Upper lobe of left lung (tissue), 6 donors: ENCODE data around the gene FGL2. TPM values are rescaled to one million over a fixed set of nuclear protein-coding genes. Genes with fewer than 3 reads are reported as not detected.
A peak's percentile ranks its signal among the peaks of the same experiment; 100 is the strongest.
"Not testable (repeated sequence)": the region's sequence is repeated elsewhere in the genome, so short reads cannot be mapped to it uniquely, and the experiment has no call there.

Source experiments
- ATAC-seq, 2 donors: fragments of 200-7000 bp; cut with Tn5 transposase; one replicate each; pipeline ENCODE4 v1.9.1; 2022; ENCODE audit warnings: mild to moderate bottlenecking in 2 of 2, moderate library complexity in 2 of 2; ENCODE audit not compliant: low FRiP score in 2 of 2
- DNase-seq, 2 donors: peaks; one replicate each; pipeline ENCODE4 v3.0.0-alpha.2; 2019 to 2020
- H3K27ac ChIP-seq, 4 donors: fragments of 200-600 bp; sonication (generic); one replicate each; pipeline ENCODE4 v1.5.1; 2016 to 2019
- H3K27me3 ChIP-seq, 4 donors: fragments of 200-600 bp; sonication (generic); one replicate each; pipeline ENCODE4 v1.5.1; 2017 to 2019
- H3K36me3 ChIP-seq, 4 donors: fragments of 200-600 bp; sonication (generic); one replicate each; pipeline ENCODE4 v1.5.1; 2016 to 2019
- H3K4me1 ChIP-seq, 4 donors: fragments of 200-600 bp; sonication (generic); one replicate each; pipeline ENCODE4 v1.5.1; 2018 to 2019
- H3K4me3 ChIP-seq, 4 donors: fragments of 200-600 bp; sonication (generic); one replicate each; pipeline ENCODE4 v1.5.1; 2017 to 2019; ENCODE audit warnings: mild to moderate bottlenecking in 2 of 4, moderate library complexity in 1 of 4
- H3K9me3 ChIP-seq, 4 donors: fragments of 200-600 bp; sonication (generic); one replicate each; pipeline ENCODE4 v1.5.1; 2018 to 2019
- EP300 ChIP-seq, 4 donors: sonication (generic); formaldehyde crosslinking; IDR thresholded peaks; one replicate each; pipeline ENCODE4 v1.5.1; 2017; ENCODE audit warnings: antibody characterized with exemption in 4 of 4, control low read depth in 2 of 4
- POLR2A ChIP-seq, 4 donors: fragments of 450-650 bp; IDR thresholded peaks; one replicate each; pipeline ENCODE4 v1.5.1; 2016 to 2017; ENCODE audit warnings: antibody characterized with exemption in 4 of 4, mild to moderate bottlenecking in 2 of 4
- POLR2AphosphoS5 ChIP-seq, 2 donors: sonication (generic); formaldehyde crosslinking; IDR thresholded peaks; one replicate each; pipeline ENCODE4 v1.5.1; 2017; ENCODE audit warnings: antibody characterized with exemption in 2 of 2
- WGBS, 2 donors: methylation state at CpG; one replicate each; pipeline ENCODE4 v1.1.5; 2017 to 2018; 5-methylcytosine and 5-hydroxymethylcytosine counted together
- total RNA-seq, 6 donors: library from RNA; depleted of rRNA in 4 of 6; stranded (reverse); fragments of >200 nt in 4 of 6; gene quantifications; one replicate each; pipeline versions ENCODE4 v1.1.0 to v1.2.1, GENCODE V29; 2016 to 2021
- TF ChIP-seq, protein P1 (sequence below), 6 experiments: fragments of 450-650 bp in 4 of 6; fragments of 200-600 bp in 2 of 6; sonication (generic) in 2 of 6; IDR thresholded peaks; one replicate each; pipeline ENCODE4 v1.5.1; 2016 to 2019; ENCODE audit warnings: antibody characterized with exemption in 6 of 6
- donor health status: DM: no; HTN: no; CAD: no; lungs with moderate emphysema.
- donor health status: DM: no; HTN: yes; CAD: no; lungs with severe emphysema.

Gene FGL2
- total RNA-seq, 6 donors from 2014 or later: 4.2 to 47.3 (median 19.0) TPM

DNA sequence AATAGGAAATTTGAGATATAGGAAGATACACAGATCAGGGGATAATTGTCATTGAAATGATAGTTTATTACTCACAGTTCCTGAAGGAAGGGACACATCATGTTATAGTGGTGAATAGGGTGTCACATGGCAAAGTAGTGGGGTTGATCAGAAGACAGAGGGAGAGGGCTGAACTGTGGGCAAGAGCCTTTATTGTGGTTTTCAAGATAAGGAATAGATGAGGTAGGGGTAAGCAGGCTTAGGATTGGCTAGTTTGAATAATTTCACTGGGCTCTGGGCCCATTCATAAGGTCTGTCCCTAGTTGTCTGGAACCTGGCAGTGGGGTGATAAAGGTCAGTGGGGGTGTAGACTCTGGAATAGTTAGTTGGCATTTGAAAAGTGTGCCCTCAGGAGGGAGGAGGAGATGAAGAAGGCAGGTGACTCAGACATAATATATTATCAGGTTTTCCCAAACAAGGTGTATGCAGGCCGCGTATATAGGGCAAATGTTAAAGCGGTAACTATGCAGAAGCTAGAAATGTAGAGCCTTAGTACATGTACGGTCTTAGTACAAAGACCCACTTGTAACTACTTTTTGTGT is 18.5 kb downstream of the FGL2 start:
- H3K27ac ChIP-seq: no peak overlapping the region
- H3K36me3 ChIP-seq: no peaks in the 10 kb centered on the region
- DNase-seq (no peak), ATAC-seq (no peak)
- no peaks in the 10 kb centered on the region for H3K27me3 ChIP-seq
- no peaks in the 10 kb centered on the region for H3K9me3 ChIP-seq
- no peak overlapping the region for H3K4me3 ChIP-seq
- 85 to 98% methylated on average over 4 of the region's 4 CpGs for WGBS, 2 donors
- TF ChIP-seq, protein P1, sequence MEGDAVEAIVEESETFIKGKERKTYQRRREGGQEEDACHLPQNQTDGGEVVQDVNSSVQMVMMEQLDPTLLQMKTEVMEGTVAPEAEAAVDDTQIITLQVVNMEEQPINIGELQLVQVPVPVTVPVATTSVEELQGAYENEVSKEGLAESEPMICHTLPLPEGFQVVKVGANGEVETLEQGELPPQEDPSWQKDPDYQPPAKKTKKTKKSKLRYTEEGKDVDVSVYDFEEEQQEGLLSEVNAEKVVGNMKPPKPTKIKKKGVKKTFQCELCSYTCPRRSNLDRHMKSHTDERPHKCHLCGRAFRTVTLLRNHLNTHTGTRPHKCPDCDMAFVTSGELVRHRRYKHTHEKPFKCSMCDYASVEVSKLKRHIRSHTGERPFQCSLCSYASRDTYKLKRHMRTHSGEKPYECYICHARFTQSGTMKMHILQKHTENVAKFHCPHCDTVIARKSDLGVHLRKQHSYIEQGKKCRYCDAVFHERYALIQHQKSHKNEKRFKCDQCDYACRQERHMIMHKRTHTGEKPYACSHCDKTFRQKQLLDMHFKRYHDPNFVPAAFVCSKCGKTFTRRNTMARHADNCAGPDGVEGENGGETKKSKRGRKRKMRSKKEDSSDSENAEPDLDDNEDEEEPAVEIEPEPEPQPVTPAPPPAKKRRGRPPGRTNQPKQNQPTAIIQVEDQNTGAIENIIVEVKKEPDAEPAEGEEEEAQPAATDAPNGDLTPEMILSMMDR (IDR thresholded peaks at IDR 0.05): no peak
- TF ChIP-seq EP300 (IDR thresholded peaks at IDR 0.05) (no peak), POLR2AphosphoS5 (IDR thresholded peaks at IDR 0.05) (no peak), POLR2A (IDR thresholded peaks at IDR 0.05) (no peak)
- H3K4me1 ChIP-seq: no peaks in the 10 kb centered on the region

DNA sequence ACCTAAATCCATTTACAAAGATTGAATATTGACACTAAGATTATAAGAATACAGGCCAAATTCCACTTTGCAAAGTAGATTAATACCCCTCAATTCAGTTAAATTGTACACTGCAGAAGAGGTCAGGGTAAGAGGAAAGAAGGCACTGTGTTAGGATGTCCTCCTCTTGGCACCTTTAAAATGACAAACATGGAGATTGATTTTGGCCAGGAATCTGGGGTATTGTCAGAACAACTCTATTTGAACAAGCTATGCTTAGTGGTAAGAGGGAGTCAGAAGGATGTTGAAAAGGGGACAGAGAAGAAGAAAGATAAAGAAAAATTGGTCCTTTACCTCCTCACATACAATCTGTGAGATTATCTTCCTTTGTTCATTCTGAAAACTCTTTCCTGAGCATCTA is 21.6 kb downstream of the FGL2 start:
- H3K4me3 ChIP-seq, H3K27me3 ChIP-seq, H3K9me3 ChIP-seq, H3K36me3 ChIP-seq, ATAC-seq, H3K27ac ChIP-seq, H3K4me1 ChIP-seq, DNase-seq: not testable (repeated sequence)

DNA sequence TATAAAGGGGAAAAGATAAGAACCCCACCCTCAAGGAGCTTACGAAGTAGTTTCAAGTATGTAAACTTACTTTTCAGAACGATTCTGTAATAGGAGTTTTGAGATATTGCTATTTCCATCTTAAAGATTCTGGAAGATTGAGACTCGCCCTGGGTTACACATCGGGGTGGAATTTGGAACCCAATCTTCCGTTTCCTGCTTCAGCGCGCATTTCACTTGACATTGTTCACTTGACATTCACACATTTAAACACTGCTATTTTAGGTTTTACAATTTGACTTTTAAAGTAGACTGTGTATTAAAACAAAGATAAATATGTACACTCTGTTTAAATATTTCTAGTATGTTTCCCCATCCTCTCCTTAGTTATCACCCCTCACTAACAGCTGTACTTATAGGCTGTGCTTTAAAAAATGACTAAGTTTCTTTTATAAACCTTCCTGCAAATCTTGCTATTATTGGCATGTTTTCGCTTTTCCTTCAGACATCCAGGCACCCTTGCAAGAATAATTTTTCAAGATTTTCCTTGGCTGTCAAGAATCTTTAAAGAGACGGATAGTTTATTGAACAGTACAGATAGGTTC is 22.2 kb downstream of the FGL2 start:
- H3K9me3 ChIP-seq, H3K27me3 ChIP-seq, ATAC-seq, H3K36me3 ChIP-seq, DNase-seq, H3K4me1 ChIP-seq, H3K27ac ChIP-seq, H3K4me3 ChIP-seq: not testable (repeated sequence)
- WGBS, 2 donors: 51 to 57% methylated on average over 9 of the region's 9 CpGs

DNA sequence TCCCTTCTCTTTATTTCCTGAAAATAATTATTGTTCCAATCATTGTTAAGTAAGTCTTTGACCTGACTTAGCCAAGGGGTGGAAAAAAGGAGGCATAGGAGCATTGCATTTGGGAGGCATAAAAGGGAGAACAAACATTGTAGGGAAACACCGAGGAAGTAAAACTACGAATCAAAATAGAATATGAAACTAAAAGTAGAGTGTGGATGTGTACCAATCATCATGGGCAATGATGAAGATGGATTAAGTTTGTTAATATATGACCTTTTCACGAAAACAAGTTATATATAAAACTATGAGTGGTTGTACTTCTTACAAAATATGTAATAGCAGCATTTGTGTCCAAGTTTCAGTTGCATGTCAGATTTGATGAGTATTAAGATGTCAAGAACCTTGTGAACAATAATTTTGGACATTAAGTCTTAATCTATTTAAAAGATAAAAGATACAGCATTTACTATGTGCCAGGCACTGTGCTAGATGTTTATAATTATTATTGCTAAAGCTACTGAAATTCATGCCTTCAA is 24.3 kb downstream of the FGL2 start:
- 59 to 60% methylated on average over 1 to 3 of the region's 3 CpGs for WGBS, 2 donors
- not testable (repeated sequence) for H3K4me3 ChIP-seq, H3K27me3 ChIP-seq, H3K4me1 ChIP-seq, H3K36me3 ChIP-seq, H3K9me3 ChIP-seq, DNase-seq, ATAC-seq, H3K27ac ChIP-seq

DNA sequence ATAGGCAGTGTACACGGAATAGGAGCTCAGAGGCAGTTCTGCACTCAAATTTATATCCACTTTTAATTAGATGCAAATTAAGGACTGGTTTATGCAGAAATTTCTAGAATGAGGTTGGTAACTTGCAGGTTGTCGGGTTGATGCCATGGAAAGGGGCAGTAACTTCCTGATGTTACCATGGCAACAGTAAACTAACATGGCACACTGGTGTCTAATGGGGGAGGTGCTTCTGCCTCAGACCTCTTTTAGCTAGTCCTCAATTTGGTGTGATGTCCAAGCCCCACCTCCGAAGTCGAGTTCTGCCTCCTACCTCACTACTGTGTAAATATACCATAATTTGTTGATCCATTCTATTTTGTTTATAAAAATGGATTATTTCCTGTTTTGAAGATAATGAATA is 25.2 kb downstream of the FGL2 start:
- H3K36me3 ChIP-seq, H3K4me3 ChIP-seq, H3K4me1 ChIP-seq, H3K27me3 ChIP-seq, H3K27ac ChIP-seq, H3K9me3 ChIP-seq, ATAC-seq, DNase-seq: not testable (repeated sequence)
- 83 to 85% methylated on average over 3 of the region's 4 CpGs for WGBS, 2 donors

DNA sequence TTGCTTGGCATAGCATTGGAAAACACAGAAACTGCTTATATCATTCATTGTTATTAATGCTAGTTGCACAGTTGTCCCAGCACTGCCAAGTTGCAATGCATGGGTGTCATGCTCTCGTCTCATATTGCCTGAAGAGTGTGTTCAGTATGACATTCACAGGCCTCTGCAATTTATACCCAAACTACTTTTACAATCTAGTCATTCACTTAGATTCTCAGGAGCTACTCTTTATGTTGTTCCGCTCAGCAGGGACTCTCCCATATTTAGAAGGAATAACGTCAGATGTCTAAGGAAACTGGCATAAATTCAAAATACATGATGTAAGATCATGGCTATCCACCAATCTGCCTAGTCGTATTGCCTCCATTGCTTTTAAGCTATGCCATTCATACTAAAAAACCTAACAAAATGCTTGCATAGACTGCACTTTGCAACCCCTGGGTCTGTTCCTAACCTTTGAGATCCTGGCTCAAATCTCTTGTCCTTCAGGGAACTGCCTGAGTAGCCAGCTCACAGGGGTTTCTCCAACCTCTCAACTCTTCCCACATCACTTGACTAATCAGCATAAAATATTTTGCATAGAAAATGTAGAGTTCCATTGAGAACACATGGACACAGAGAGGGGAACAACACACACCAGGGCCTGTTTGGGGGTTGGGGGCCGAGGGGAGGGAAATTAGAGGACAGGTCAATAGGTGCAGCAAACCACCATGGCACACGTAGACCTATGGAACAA is 27.0 kb downstream of the FGL2 start:
- H3K4me3 ChIP-seq, H3K27ac ChIP-seq, H3K9me3 ChIP-seq, H3K36me3 ChIP-seq, DNase-seq, H3K27me3 ChIP-seq, H3K4me1 ChIP-seq, ATAC-seq: not testable (repeated sequence)
- 85 to 93% methylated on average over 4 to 6 of the region's 6 CpGs for WGBS, 2 donors

DNA sequence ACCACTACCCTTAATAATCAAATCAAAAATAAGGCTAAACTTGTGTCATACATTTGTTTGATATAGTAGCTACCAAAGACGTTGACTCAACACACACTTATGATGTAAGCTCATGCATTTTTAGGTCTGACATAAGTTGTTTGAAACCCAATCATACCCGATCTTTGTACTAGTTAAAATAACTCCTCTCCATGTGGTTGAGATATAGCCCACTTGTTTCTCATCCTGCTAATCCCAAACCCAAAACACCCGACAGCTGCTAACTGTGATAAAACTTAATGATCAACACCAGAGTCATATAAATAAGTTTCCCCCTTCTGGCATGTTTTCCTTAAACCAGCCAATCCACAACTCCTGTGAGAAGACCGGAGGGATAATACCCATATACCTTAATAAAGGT is 28.5 kb downstream of the FGL2 start:
- H3K27ac ChIP-seq, H3K4me3 ChIP-seq, H3K9me3 ChIP-seq, ATAC-seq, DNase-seq, H3K36me3 ChIP-seq, H3K4me1 ChIP-seq, H3K27me3 ChIP-seq: not testable (repeated sequence)
- 85 to 89% methylated on average over 4 of the region's 4 CpGs for WGBS, 2 donors

DNA sequence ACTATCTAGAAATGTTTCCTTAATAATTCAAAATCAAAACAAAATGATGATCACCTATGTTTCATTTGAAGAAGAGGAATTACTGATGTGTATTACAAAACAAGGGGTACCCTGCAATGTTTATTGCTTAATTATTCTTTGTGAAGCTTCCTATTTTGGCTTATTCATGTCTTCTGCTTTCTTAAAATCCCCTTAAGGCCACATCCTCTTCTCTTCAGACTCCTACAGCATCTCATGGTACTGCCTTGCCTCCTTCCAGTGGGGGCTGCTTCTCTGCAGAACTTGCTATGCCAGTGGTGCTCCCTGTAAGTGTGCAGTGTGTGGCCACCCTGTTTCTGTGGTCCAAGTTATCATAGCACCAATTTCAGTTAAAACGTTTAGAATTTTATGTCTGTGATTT is 42.2 kb downstream of the FGL2 start:
- TF ChIP-seq EP300 (IDR thresholded peaks at IDR 0.05) (no peak), POLR2A (IDR thresholded peaks at IDR 0.05) (no peak), POLR2AphosphoS5 (IDR thresholded peaks at IDR 0.05) (no peak)
- TF ChIP-seq, protein P1 (IDR thresholded peaks at IDR 0.05): no peak
- H3K4me1 ChIP-seq: peaks cover 0 to 7% (median 0%) of the 10 kb centered on the region in 4 donors
- peak overlapping the region in 1 of 4 donors; percentile 19 for H3K27ac ChIP-seq
- ATAC-seq (peak; percentile 72 to 78), DNase-seq (no peak)
- no peaks in the 10 kb centered on the region for H3K27me3 ChIP-seq
- WGBS, 2 donors: 23 to 59% methylated on average over 1 of the region's 1 CpG
- H3K9me3 ChIP-seq: no peaks in the 10 kb centered on the region
- no peaks in the 10 kb centered on the region for H3K36me3 ChIP-seq
- no peak overlapping the region for H3K4me3 ChIP-seq

DNA sequence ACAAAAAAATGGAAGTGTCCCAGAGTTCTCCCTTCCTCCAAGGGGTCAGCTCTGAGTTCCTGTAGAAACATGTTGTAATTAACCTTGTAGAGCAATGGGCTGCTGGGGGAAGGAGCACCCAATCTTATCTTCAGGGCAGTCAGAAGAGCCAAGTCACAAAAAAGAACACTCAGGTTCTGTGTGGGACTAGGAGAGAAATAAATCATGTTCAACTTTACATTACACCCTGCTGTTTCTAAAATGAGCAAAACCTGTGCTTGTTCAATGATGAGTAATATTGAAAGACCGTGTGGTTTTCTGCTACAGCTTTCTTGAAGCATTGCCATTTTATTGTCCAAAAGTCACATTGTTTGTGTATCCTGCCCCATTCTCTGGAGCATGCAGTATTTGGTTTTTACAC is 42.6 kb downstream of the FGL2 start:
- ATAC-seq: peak in 1 of 2 donors; percentile 39
- H3K36me3 ChIP-seq, H3K9me3 ChIP-seq, H3K27me3 ChIP-seq, H3K4me1 ChIP-seq, DNase-seq, H3K4me3 ChIP-seq: not testable (repeated sequence)
- peak overlapping the region in 1 of 4 donors; percentile 19 for H3K27ac ChIP-seq
- WGBS, 2 donors: no CpG with 5 or more reads among the region's 1 CpG

DNA sequence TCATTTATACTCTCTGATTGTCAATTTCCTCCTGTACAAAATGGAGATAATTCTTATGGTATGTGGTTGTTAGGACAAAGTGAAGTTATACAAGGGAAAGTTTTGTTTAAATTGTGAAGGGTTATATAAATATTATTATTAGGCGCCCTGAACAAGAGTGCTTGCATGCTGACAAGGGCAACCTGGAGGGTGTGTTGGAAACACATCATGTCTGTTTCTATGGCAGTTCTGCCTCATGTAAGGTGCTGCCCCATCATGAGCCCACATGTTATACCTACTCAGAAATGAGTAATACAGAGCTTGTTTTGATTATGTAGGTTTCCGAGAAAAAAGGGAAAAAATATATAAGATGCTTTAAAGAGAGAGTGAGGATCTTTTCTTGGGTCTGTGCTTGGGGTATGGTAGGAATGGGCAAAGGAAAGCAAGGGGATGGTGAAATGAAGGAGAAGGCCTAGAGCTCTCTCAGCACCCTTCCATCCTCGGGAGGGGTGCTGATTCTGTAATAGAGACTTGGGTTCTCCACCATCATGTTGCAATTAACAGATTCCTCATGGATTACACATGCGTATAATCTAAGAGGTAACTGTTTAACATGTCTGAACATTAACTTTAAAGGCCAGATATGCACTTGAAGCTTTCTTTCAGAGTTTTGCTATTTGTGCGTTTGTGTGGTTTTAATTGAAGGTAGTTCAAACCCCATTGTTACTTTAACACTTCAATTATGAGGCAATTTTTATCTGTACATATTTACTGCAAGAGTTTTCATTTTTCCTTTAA is 43.8 kb downstream of the FGL2 start:
- not testable (repeated sequence) for H3K27ac ChIP-seq, H3K9me3 ChIP-seq, ATAC-seq, DNase-seq, H3K27me3 ChIP-seq, H3K36me3 ChIP-seq, H3K4me3 ChIP-seq, H3K4me1 ChIP-seq
- 68 to 69% methylated on average over 5 of the region's 5 CpGs for WGBS, 2 donors
